HEK293T (cell line): ENCODE data around the gene GRM4.

Experiments
- ARNT ChIP-seq: fragments of 450-650 bp; IDR thresholded peaks from 2 replicates; pipeline ENCODE4 v1.6.1; 2017; ENCODE audit warnings: mild to moderate bottlenecking
- ELF4 ChIP-seq: fragments of 450-650 bp; IDR thresholded peaks from 2 replicates; pipeline ENCODE4 v1.6.1; 2017; ENCODE audit warnings: antibody characterized with exemption
- FOXA1 ChIP-seq: fragments of 450-650 bp; IDR thresholded peaks from 2 replicates; pipeline ENCODE4 v1.6.1; 2016; ENCODE audit warnings: mild to moderate bottlenecking
- L3MBTL2 ChIP-seq: fragments of 450-650 bp; conservative IDR thresholded peaks from 2 replicates; pipeline ENCODE4 v1.6.1; 2016; ENCODE audit warnings: mild to moderate bottlenecking
- SP1 ChIP-seq: fragments of 450-650 bp; IDR thresholded peaks from 2 replicates; pipeline ENCODE4 v1.6.1; 2017
- SUZ12 ChIP-seq: fragments of 450-650 bp; IDR thresholded peaks from 2 replicates; pipeline ENCODE4 v1.6.1; 2016; ENCODE audit warnings: mild to moderate bottlenecking

GRCh38 chr6:33996120-33996475, 149.8 kb downstream of the GRM4 start:
- TF ChIP-seq L3MBTL2 (no peak), SP1 (no peak), SUZ12 (no peak), ARNT (no peak), ELF4 (no peak), FOXA1 (no peak)
